ENCODE measurements around the gene ENKUR.

ENKUR gene

DNA sequence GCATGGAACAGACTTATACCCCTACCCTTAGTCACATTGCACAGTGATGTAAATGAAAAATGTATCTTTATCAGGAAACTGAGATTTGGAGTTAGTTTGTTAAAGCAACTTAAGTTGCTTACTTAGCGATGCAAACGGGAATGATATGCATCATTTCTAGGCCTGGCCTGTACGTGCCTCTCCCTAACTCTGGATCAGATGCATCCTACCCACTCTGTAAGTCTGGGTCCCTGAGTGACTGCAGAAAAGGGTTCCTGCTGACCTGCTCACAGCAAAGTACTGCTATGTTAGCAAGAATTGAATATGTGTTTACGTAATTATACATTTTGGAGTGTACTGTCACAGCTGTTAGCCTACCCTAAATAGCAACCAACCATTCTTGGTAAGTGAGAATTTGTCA is 32.8 kb downstream of the ENKUR start:
- no peak overlapping the region for H3K9ac ChIP-seq (ENCODE audit: low read length)
- TF ChIP-seq, protein P1, sequence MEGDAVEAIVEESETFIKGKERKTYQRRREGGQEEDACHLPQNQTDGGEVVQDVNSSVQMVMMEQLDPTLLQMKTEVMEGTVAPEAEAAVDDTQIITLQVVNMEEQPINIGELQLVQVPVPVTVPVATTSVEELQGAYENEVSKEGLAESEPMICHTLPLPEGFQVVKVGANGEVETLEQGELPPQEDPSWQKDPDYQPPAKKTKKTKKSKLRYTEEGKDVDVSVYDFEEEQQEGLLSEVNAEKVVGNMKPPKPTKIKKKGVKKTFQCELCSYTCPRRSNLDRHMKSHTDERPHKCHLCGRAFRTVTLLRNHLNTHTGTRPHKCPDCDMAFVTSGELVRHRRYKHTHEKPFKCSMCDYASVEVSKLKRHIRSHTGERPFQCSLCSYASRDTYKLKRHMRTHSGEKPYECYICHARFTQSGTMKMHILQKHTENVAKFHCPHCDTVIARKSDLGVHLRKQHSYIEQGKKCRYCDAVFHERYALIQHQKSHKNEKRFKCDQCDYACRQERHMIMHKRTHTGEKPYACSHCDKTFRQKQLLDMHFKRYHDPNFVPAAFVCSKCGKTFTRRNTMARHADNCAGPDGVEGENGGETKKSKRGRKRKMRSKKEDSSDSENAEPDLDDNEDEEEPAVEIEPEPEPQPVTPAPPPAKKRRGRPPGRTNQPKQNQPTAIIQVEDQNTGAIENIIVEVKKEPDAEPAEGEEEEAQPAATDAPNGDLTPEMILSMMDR (IDR thresholded peaks at IDR 0.05; ENCODE audit: insufficient read depth, low read length, poor library complexity, severe bottlenecking), result no peak
- TF ChIP-seq EZH2phosphoT487 (conservative IDR thresholded peaks at IDR 0.05; ENCODE audit: low read length), result no peak
- no peaks in the 10 kb centered on the region for H3K79me2 ChIP-seq (ENCODE audit: insufficient read depth, low read length)
- H4K20me1 ChIP-seq (ENCODE audit: low read depth, low read length), result no peaks in the 10 kb centered on the region
- no peaks in the 10 kb centered on the region for H3K9me2 ChIP-seq (replicated peaks; ENCODE audit: insufficient read depth, low read length)
- no peaks in the 10 kb centered on the region for H3K9me3 ChIP-seq (ENCODE audit: insufficient read depth, low read length)
- no peaks in the 10 kb centered on the region for H3K36me3 ChIP-seq (ENCODE audit: low read length)
- H3F3A ChIP-seq (ENCODE audit: insufficient read depth), result no peaks in the 10 kb centered on the region
- H3K4me2 ChIP-seq (ENCODE audit: low read depth, low read length, poor library complexity, severe bottlenecking), result no peak overlapping the region
- no peak overlapping the region for H2AFZ ChIP-seq (ENCODE audit: low read depth, low read length, severe bottlenecking)
- H3K4me3 ChIP-seq (ENCODE audit: insufficient read depth, low read length, poor library complexity, severe bottlenecking), result no peak overlapping the region
- no peaks in the 10 kb centered on the region for H3K27me3 ChIP-seq (ENCODE audit: low read length)
- no peak overlapping the region for H3K27ac ChIP-seq (ENCODE audit: low read depth, low read length)

DNA sequence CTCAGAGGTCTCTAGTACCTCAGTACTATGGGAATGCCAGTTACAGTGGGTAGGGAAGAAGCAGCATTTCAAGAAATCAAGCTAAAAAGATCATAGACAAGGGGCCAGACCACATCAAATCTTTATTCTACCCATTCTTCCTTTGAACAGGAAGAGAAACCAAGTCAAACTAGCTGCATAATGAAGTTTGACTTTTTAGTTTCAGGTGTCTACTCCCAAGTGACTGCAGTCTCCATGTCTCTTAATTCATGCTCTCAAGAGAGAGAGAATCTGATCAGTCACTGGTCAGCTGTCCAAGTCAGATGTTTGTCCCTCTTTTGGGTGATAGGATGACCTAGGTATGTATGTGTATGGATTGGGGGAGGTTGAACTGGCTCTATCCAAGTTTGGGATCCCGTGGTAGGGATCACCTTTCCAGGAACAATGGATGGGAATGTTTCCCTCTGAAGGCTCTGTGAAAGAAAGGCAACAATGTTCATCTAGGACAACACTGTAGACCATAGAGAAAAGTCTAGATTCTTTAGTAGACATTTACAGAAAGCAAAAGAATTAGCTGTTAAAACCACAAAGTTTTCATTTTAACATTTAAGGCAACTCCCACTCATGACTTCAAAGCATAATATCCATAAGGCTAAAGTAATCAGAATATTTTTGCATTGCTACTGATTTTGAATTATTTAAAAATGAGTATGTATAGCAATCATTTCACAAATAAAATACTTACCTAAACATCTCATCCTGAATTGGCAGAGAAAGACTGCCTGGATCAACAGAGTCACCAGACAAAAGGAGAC is 33.4 kb downstream of the ENKUR start:
- no peaks in the 10 kb centered on the region for H3K79me2 ChIP-seq (ENCODE audit: insufficient read depth, low read length)
- H3K9me3 ChIP-seq (ENCODE audit: insufficient read depth, low read length), result no peaks in the 10 kb centered on the region
- H4K20me1 ChIP-seq (ENCODE audit: low read depth, low read length), result no peaks in the 10 kb centered on the region
- H3F3A ChIP-seq (ENCODE audit: insufficient read depth), result no peaks in the 10 kb centered on the region
- TF ChIP-seq, protein P1 (IDR thresholded peaks at IDR 0.05; ENCODE audit: insufficient read depth, low read length, poor library complexity, severe bottlenecking), result no peak
- TF ChIP-seq EZH2phosphoT487 (conservative IDR thresholded peaks at IDR 0.05; ENCODE audit: low read length), result no peak
- no peaks in the 10 kb centered on the region for H3K9me2 ChIP-seq (replicated peaks; ENCODE audit: insufficient read depth, low read length)
- H2AFZ ChIP-seq (ENCODE audit: low read depth, low read length, severe bottlenecking), result no peak overlapping the region
- H3K27ac ChIP-seq (ENCODE audit: low read depth, low read length), result no peak overlapping the region
- H3K4me2 ChIP-seq (ENCODE audit: low read depth, low read length, poor library complexity, severe bottlenecking), result no peak overlapping the region
- H3K9ac ChIP-seq (ENCODE audit: low read length), result no peak overlapping the region
- no peaks in the 10 kb centered on the region for H3K36me3 ChIP-seq (ENCODE audit: low read length)
- no peak overlapping the region for H3K4me3 ChIP-seq (ENCODE audit: insufficient read depth, low read length, poor library complexity, severe bottlenecking)
- no peaks in the 10 kb centered on the region for H3K27me3 ChIP-seq (ENCODE audit: low read length)

DNA sequence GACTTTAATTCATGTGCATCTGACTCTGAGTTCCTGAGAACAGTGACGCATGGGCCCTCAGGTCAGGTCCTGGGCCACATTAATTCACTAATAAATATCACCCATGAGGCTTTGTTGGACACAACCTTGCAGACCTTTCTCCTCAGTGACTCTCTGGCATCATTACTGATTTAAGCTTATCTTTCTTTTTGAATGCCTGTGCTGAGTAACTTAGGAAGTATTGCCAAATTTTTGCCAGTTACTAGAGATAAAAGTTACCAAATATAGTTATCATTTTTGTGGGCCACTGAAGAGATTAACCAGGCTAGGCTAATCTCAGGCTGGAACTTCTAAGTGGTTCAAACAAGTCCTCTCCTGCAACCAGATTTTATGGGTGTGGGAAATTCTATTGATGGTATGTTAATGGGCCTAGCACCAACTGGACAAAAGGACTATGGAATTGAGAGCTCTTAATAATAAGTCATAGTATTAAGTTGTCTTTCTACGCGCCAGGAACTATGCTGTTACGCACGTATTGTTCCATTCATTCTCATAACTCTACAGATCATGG is 34.7 kb downstream of the ENKUR start:
- H4K20me1 ChIP-seq (ENCODE audit: low read depth, low read length), result no peaks in the 10 kb centered on the region
- H2AFZ ChIP-seq (ENCODE audit: low read depth, low read length, severe bottlenecking), result no peak overlapping the region
- H3K9me2 ChIP-seq (replicated peaks; ENCODE audit: insufficient read depth, low read length), result no peaks in the 10 kb centered on the region
- H3K27me3 ChIP-seq (ENCODE audit: low read length), result no peaks in the 10 kb centered on the region
- H3K9ac ChIP-seq (ENCODE audit: low read length), result no peak overlapping the region
- H3K9me3 ChIP-seq (ENCODE audit: insufficient read depth, low read length), result no peaks in the 10 kb centered on the region
- H3K4me2 ChIP-seq (ENCODE audit: low read depth, low read length, poor library complexity, severe bottlenecking), result no peak overlapping the region
- no peaks in the 10 kb centered on the region for H3K36me3 ChIP-seq (ENCODE audit: low read length)
- no peaks in the 10 kb centered on the region for H3F3A ChIP-seq (ENCODE audit: insufficient read depth)
- no peaks in the 10 kb centered on the region for H3K79me2 ChIP-seq (ENCODE audit: insufficient read depth, low read length)
- H3K4me3 ChIP-seq (ENCODE audit: insufficient read depth, low read length, poor library complexity, severe bottlenecking), result no peak overlapping the region
- no peak overlapping the region for H3K27ac ChIP-seq (ENCODE audit: low read depth, low read length)
- TF ChIP-seq EZH2phosphoT487 (conservative IDR thresholded peaks at IDR 0.05; ENCODE audit: low read length), result no peak
- TF ChIP-seq, protein P1 (IDR thresholded peaks at IDR 0.05; ENCODE audit: insufficient read depth, low read length, poor library complexity, severe bottlenecking), result no peak

Measured in SU-DHL-6 (cell line).